Activated CD4-positive, alpha-beta T cell treated with anti-CD3 and anti-CD28 coated beads, Interleukin-2, amount 10 ng/mL, durations not matched to agents 7 days and 5 days (primary cell): Measurements from ENCODE around the gene ZBTB7C. TPM values are rescaled to one million over a fixed set of nuclear protein-coding genes. Genes with fewer than 3 reads are reported as not detected.

Source experiments
- total RNA-seq, 2 experiments: library from RNA; stranded (reverse); gene quantifications; one replicate each; pipeline ENCODE4 v1.2.3, GENCODE V29; 2021

The ZBTB7C gene
- total RNA-seq, 2 experiments from 2014 or later, result 0.10 to 0.15 TPM

Other genes starting within 250 kb of the ZBTB7C start
- 1 to 10 TPM; 1.5 to 2.7 TPM for gene CTIF, start 129.6 kb upstream of the ZBTB7C start, total RNA-seq